BJ (cell line): ENCODE data around the gene YPEL1. TPM values are rescaled to one million over a fixed set of nuclear protein-coding genes. Genes with fewer than 3 reads are reported as not detected.

ENCODE experiments used
- CTCF ChIA-PET: fragments of 350-600 bp; formaldehyde crosslinking; extraction: SDS; loops from one replicate; lab custom pipeline; 2021; ENCODE audit warnings: antibody characterized with exemption, inconsistent platforms; lab: Yijun Ruan, JAX
- POLR2A ChIA-PET: fragments of 300-600 bp; sonication (Branson Sonifier 250); formaldehyde crosslinking; extraction: SDS; loops from one replicate; lab custom pipeline; 2021; ENCODE audit warnings: antibody characterized with exemption; lab: Charles Lee
- DNase-seq: peaks from one replicate; pipeline ENCODE4 v3.0.0-alpha.2; 2011; ENCODE audit warnings: low read depth
- H3K27me3 ChIP-seq: 2 replicates; pipeline ENCODE4 v1.6.0; 2011; ENCODE audit warnings: low read length; ENCODE audit not compliant: control insufficient read depth, insufficient read depth
- H3K36me3 ChIP-seq: 2 replicates; pipeline ENCODE4 v1.5.1; 2011; ENCODE audit warnings: low read length; ENCODE audit not compliant: control insufficient read depth, insufficient read depth
- H3K4me3 ChIP-seq: 2 replicates; pipeline ENCODE4 v1.5.1; 2011; ENCODE audit warnings: low read depth, mild to moderate bottlenecking, control low read depth, low read length
- polyA plus RNA-seq: library from polyadenylated mRNA; depleted of rRNA; stranded (reverse); fragments of >200 nt; gene quantifications from 2 replicates; pipeline ENCODE4 v1.2.3, GENCODE V29; 2011
- TF ChIP-seq, protein P1 (sequence below): IDR thresholded peaks from 2 replicates; pipeline ENCODE4 v1.5.1; 2011; ENCODE audit warnings: low read depth, mild to moderate bottlenecking, control low read depth, inconsistent platforms, low read length, moderate library complexity; ENCODE audit not compliant: insufficient read depth

Gene YPEL1
- polyA plus RNA-seq, 1 experiment: 0.69 TPM

DNA sequence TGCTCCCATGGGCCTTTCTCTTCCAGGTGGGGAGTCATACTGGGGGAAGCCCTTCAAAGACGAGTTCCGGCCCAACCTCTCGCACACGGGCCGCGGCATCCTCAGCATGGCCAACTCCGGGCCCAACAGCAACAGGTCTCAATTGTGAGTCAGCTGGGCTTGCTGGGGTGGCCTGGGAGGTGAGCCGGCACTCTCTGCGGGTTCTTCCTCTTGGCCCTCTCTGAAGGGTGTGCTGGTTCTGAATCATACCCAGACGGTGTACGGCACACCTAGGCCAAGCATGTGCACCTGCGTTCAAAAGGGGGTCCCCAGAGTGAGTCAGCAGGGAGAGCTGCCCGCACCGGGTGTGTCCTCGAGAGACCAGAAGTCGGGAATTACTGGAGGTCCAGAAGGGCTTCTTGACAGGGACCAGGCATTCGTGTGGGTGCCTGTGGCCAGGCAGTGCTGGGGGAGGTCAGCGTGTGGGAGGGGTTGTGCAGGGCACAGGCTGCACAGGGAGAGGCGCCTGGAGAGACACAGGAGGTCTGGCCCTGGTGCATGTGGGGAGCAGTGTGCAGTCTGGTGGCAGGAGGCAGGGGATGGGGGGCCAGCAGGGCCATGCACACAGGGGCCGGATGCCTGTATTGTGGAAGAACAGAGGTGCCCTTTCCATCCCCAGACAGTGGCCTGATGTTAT, 46.8 kb downstream of the YPEL1 start:
- Histone ChIP-seq H3K36me3 (peaks cover 33% of the 10 kb centered on the region), H3K4me3 (no peak overlapping the region), H3K27me3 (no peaks in the 10 kb centered on the region)
- CTCF ChIA-PET: no interaction called here
- POLR2A ChIA-PET: no interaction called here
- no peak for DNase-seq
- TF ChIP-seq, protein P1, sequence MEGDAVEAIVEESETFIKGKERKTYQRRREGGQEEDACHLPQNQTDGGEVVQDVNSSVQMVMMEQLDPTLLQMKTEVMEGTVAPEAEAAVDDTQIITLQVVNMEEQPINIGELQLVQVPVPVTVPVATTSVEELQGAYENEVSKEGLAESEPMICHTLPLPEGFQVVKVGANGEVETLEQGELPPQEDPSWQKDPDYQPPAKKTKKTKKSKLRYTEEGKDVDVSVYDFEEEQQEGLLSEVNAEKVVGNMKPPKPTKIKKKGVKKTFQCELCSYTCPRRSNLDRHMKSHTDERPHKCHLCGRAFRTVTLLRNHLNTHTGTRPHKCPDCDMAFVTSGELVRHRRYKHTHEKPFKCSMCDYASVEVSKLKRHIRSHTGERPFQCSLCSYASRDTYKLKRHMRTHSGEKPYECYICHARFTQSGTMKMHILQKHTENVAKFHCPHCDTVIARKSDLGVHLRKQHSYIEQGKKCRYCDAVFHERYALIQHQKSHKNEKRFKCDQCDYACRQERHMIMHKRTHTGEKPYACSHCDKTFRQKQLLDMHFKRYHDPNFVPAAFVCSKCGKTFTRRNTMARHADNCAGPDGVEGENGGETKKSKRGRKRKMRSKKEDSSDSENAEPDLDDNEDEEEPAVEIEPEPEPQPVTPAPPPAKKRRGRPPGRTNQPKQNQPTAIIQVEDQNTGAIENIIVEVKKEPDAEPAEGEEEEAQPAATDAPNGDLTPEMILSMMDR: no peak

DNA sequence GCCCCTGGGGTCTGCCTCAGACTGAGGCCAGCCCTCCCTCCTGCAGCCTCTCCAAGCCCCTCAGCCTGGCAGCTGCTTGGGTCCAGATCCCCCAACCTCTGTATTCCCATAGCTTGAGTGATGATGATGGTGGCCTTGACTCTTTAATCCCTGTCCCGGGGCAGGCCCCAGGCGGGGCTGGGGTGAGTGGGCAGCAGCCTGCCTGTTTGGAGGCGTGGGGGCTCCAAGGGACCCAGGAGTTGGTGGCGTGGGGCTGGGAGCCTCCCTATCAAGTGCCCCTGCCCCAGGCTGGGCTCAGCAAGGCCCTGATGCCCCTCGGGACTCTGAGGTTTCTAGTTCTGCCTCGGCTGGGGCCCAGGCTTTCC, 47.3 kb downstream of the YPEL1 start:
- Histone ChIP-seq H3K27me3 (no peaks in the 10 kb centered on the region), H3K36me3 (peaks cover 35% of the 10 kb centered on the region), H3K4me3 (no peak overlapping the region)
- ChIA-PET CTCF (interaction anchor here (0.9 kb wide), 1 partner anchor 250 kb away, joined by 3 read pairs; no protein-coding TSS in a partner anchor), POLR2A (no interaction called here)
- TF ChIP-seq, protein P1: no peak
- DNase-seq: no peak

DNA sequence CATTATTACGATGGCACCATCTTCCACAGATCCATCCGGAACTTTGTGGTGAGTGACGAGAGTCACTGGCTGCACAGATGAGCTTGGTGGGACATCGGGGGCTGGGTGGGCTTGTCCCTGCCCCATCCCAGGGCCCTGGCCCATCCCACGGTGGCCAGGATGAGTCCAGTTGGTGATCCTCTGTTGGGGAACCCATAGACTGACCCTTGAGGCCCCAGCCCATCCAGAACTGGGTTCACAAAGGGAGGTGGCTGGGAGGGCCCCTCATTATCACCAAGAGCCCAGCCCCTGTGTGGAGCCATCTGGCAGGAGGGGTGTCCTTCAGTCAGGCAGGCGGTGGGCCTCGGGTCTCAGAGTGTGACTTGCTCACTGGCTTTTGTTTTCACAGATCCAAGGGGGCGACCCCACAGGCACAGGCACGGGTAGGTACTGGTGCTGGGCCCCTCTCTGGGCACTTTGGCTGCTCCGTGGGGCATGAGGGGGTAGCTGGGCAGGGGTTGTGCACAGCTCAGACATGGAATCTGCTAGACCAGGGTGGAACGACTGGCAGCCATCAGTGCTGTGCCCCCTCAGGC, 47.8 kb downstream of the YPEL1 start:
- H3K36me3 ChIP-seq: peaks cover 39% of the 10 kb centered on the region
- DNase-seq: no peak
- ChIA-PET CTCF (interaction anchor here (0.9 kb wide), 1 partner anchor 250 kb away, joined by 3 read pairs; no protein-coding TSS in a partner anchor), POLR2A (no interaction called here)
- TF ChIP-seq, protein P1: no peak
- no peak overlapping the region for H3K4me3 ChIP-seq
- no peaks in the 10 kb centered on the region for H3K27me3 ChIP-seq

DNA sequence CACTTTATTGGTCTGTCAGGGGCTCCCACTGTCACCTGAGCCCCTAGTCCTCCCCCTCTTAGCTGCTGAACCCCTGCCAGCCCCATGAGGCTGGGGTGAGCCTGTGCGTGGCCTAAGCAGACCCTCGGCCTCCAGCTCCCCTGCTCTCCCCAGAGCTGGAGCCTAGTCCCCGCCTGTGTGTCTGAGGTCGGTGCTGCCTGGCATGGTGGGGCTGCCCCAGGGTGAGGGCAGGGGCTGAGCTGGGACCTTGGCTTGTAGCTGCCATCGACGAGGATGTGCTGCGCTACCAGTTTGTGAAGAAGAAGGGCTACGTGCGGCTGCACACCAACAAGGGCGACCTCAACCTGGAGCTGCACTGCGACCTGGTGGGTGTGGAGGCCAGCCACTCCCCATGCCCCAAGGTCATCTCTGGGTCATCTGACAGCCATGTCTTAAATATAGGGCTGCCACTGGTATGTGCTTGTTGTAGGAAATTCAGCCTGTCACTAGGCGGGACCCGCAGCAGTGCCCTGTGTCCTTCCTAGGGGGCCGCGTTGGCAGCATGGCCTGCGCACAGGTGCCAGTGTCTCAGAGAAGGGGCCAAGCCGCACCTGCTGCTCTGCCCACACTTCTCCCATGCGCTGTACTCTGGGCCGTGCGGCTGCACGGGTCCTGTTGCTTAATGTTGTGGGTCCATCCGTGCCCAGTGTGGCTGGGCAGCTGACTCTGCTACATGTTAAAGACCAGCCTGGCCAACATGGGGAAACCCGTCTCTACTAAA, 48.8 kb downstream of the YPEL1 start:
- Histone ChIP-seq H3K4me3 (no peak overlapping the region), H3K36me3 (peaks cover 43% of the 10 kb centered on the region), H3K27me3 (no peaks in the 10 kb centered on the region)
- POLR2A ChIA-PET: no interaction called here
- TF ChIP-seq, protein P1: no peak
- no peak for DNase-seq
- CTCF ChIA-PET: no interaction called here

DNA sequence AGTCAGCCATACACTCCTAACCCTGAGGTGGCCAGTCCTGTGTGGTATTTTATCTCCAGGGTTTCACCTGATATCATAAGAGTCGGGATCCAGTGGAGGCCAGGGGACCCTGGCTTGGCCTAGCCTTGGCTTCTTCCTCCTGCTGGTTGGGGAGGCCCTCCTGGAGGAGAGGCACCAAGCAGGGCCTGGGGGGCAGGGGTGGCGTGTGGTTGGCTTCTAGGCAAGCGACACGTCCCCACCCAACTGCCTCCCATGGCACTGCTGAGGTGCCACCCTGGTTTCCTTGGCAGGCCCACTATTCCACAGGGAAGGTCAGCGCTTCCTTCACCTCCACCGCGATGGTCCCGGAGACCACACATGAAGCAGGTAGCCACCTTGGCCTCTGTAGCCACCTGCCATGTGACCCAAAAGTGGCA, 49.4 kb downstream of the YPEL1 start:
- ChIA-PET POLR2A (no interaction called here), CTCF (no interaction called here)

More for the DNA sequence above, 49.4 kb downstream of the YPEL1 start:
- Histone ChIP-seq H3K27me3 (no peaks in the 10 kb centered on the region), H3K36me3 (peaks cover 45% of the 10 kb centered on the region), H3K4me3 (no peak overlapping the region)
- TF ChIP-seq, protein P1: no peak
- DNase-seq: no peak
